Muscle of leg (tissue), 11 donors: ENCODE measurements around the gene CHMP1B. TPM values are rescaled to one million over a fixed set of nuclear protein-coding genes. Genes with fewer than 3 reads are reported as not detected.
A peak's percentile ranks its signal among the peaks of the same experiment; 100 is the strongest.
"Not testable (repeated sequence)": the region's sequence is repeated elsewhere in the genome, so short reads cannot be mapped to it uniquely, and the experiment has no call there.

ENCODE experiments used
- DNase-seq: peaks from one replicate; pipeline ENCODE4 v3.0.0; 2013
- H3K27ac ChIP-seq: one replicate; pipeline ENCODE4 v1.5.1; 2013; ENCODE audit warnings: mild to moderate bottlenecking, low read length, control low read depth
- H3K27me3 ChIP-seq: one replicate; pipeline ENCODE4 v1.6.1; 2013; ENCODE audit warnings: low read length; ENCODE audit not compliant: control insufficient read depth, insufficient read depth
- H3K36me3 ChIP-seq: one replicate; pipeline ENCODE4 v1.6.1; 2013; ENCODE audit warnings: low read length; ENCODE audit not compliant: control insufficient read depth, insufficient read depth
- H3K4me1 ChIP-seq: one replicate; pipeline ENCODE4 v1.6.1; 2013; ENCODE audit warnings: low read length; ENCODE audit not compliant: control insufficient read depth, insufficient read depth
- H3K4me3 ChIP-seq: one replicate; pipeline ENCODE4 v1.5.1; 2013; ENCODE audit warnings: low read length, control low read depth
- H3K9me3 ChIP-seq: replicated peaks from 2 replicates; pipeline ENCODE4 v1.6.1; 2013; ENCODE audit warnings: low read depth, low read length; ENCODE audit not compliant: control insufficient read depth
- WGBS: methylation state at CpG from one replicate; pipeline ENCODE4 v1.1.5; 2013; ENCODE audit warnings: missing lambda C conversion rate; ENCODE audit not compliant: insufficient coverage; 5-methylcytosine and 5-hydroxymethylcytosine counted together
- polyA plus RNA-seq, 8 donors: library from polyadenylated mRNA; unstranded; fragments of 120-200 nt; gene quantifications; one replicate each; pipeline versions ENCODE4 v1.2.1 to v1.2.3, GENCODE V29; 2013; ENCODE audit warnings: inconsistent platforms in 1 of 8, low replicate concordance in 1 of 8; ENCODE audit not compliant: insufficient read length in 8 of 8, insufficient read depth in 1 of 8
- total RNA-seq: library from RNA; stranded (reverse); fragments of 120-200 nt; gene quantifications from one replicate; pipeline ENCODE4 v1.2.4, GENCODE V29; 2013

Gene CHMP1B
- total and polyA plus RNA-seq, 9 donors: 19.3 to 28.2 (median 22.1) TPM

DNA sequence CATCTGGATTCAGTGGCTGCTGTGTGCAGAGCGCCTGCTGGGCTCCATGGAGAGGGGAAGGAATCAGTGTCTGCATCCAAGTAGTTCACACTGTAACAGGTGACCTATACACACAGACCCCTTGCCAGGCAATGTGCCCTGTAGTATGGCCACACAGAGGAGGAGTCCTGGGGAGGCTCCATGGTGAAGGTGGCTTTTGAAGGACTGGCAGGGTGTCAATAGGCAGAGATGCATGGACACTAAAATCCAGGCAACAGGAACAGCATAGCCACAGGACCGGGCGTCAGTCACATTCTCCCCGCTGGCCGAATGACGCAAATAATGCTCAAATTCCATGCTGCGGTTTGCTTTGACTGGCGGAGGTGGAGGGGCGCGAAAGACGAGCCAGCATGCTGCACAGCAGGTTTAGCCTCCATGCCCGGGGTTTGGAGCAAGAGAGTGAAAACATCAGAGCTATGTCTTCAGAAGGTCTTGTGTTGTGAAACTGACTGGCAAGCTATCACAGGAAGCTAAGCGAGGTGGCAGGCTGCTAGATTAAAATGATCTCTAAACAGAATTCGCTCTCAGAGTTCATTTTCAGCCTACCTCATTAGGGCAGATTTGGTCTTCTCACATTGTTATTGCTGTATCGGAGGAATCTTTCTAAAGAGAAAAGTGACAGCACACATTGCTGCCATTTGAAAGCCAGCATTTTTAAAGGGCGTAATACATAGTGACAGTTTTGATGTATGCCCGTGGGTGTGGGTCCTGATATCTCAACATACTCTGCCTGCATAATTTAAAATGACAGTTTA lies 1.2 kb upstream of the CHMP1B start:
- Histone ChIP-seq H3K9me3 (no peaks in the 10 kb centered on the region), H3K27me3 (peaks cover 2% of the 10 kb centered on the region), H3K4me3 (peak overlapping the region; percentile 79), H3K4me1 (peaks cover 13% of the 10 kb centered on the region), H3K36me3 (peaks cover 2% of the 10 kb centered on the region), H3K27ac (peak overlapping the region; percentile 96)
- DNase-seq: peak; percentile 74
- 38% methylated on average over 14 of the region's 17 CpGs for WGBS

DNA sequence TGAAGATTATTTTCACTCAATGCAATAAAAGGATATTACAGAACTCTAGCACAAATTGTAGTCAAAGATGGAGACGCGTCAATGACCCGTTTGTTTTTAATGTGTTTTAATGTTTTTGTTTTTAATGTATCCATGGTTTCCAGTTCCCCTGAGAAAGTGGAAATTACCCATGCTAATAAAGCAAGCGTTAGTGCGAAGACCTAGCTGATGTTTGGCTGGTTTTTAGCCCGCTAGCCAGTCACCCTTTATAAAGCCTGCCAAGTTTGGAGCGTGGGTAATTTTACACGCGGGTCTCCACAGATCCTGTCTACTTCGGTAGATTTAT lies 430 bp upstream of the CHMP1B start:
- Histone ChIP-seq H3K9me3 (no peaks in the 10 kb centered on the region), H3K36me3 (peaks cover 2% of the 10 kb centered on the region), H3K27me3 (peaks cover 2% of the 10 kb centered on the region), H3K27ac (peak overlapping the region; percentile 96), H3K4me3 (peak overlapping the region; percentile 79), H3K4me1 (peaks cover 13% of the 10 kb centered on the region)
- 0% methylated on average over 7 of the region's 10 CpGs for WGBS
- DNase-seq: peak; percentile 93

DNA sequence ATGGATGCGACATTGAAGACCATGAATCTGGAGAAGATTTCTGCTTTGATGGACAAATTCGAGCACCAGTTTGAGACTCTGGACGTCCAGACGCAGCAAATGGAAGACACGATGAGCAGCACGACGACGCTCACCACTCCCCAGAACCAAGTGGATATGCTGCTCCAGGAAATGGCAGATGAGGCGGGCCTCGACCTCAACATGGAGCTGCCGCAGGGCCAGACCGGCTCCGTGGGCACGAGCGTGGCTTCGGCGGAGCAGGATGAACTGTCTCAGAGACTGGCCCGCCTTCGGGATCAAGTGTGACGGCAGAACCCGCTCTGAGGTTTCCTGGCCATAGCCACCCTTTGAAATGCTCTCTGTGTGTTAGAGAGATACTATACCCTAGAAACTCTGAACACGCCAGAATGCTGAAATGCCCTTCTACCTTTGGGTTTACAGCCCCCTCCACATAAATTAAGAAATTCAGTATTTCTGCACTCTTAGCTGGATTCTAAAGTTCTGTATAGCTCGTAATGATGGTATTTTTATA lies 659 bp downstream of the CHMP1B start:
- Histone ChIP-seq H3K27me3 (peaks cover 2% of the 10 kb centered on the region), H3K9me3 (no peaks in the 10 kb centered on the region), H3K4me1 (peaks cover 13% of the 10 kb centered on the region), H3K36me3 (peaks cover 2% of the 10 kb centered on the region), H3K27ac (peak overlapping the region; percentile 96), H3K4me3 (peak overlapping the region; percentile 79)
- DNase-seq: peak; percentile 47
- 0% methylated on average over 16 of the region's 23 CpGs for WGBS

DNA sequence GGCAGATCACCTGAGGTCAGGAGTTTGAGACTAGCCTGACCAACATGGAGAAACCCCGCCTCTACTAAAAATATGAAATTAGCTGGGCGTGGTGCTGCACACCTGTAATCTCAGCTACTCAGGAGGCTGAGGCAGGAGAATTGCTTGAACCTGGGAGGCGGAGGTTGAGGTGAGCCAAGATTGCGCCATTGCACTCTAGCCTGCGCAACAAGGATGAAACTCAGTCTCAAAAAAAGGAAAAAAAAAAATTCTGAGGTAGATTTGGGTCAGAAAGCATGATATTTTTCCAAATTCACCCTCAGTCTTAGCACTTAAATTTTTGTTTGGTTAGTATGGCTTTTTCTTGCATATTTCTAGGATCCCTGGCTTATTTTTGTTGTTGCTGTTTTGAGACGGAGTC lies 3.3 kb downstream of the CHMP1B start:
- H3K4me1 ChIP-seq: peaks cover 14% of the 10 kb centered on the region
- DNase-seq, H3K27me3 ChIP-seq, H3K36me3 ChIP-seq, H3K9me3 ChIP-seq, H3K4me3 ChIP-seq, H3K27ac ChIP-seq: not testable (repeated sequence)
- WGBS: 96% methylated on average over 3 of the region's 6 CpGs

DNA sequence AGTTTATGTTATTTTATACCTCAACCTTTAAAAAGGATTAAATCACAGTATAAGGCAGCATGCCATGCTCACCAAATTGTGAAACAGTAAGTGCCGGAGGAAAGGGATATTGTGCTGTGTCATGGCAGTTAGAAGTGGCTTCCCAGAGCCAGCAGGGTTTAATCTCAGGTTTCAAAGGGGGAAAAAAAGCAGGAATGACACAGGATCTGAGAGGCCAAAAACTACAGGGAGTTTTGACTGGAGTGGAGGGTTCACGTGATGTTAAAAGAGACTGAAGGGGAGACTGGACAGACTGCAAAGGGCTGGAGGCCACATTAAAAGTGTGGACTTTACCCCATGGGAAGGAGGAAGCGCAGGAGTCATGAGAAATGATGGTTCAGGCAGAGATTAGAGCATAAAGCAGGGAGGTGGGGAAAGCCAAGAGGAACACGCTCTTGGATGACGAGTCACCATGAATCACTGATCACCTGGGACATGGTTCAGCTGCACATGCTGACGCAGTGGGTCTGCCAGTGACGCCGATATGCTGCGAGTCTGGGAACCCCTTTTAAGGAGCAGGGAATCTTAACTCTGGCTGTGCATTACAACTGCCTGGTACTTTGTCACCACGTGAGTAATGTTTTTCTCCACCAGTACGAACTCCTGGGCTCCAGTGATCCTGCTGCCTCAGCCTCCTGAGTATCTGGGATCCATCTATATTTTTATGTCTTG lies 6.1 kb downstream of the CHMP1B start:
- no peak overlapping the region for H3K27ac ChIP-seq
- WGBS: 6% methylated on average over 9 of the region's 11 CpGs
- H3K4me3 ChIP-seq: no peak overlapping the region
- peaks cover 6% of the 10 kb centered on the region for H3K4me1 ChIP-seq
- no peaks in the 10 kb centered on the region for H3K9me3 ChIP-seq
- no peaks in the 10 kb centered on the region for H3K27me3 ChIP-seq
- peak; percentile 44 for DNase-seq
- peaks cover 2% of the 10 kb centered on the region for H3K36me3 ChIP-seq

DNA sequence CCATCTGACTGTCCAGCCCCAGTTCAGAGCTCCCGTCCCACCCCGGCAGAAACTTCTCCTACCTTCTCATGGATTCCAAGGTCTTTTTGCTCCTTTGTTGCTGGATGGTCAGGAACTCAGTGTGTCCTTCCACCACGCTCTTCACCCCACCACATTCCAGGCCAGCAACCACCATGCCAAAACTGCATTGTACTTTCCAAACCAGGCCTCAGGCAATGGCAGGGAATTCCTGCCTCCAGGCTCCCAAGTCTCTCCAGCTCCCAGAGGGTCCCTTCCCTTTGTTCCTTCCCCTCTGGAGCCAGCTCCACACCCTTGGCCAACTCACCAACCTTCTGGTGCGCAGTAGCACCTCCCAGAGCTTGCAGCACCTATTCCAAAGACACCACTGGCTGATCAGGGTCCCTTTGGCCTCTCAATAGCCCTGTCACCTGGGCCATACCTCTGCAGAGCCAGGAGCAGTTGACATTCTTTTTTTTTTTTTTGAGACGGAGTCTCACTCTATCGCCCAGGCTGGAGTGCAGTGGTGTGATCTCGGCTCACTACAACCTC lies 8.1 kb downstream of the CHMP1B start:
- H3K9me3 ChIP-seq: no peaks in the 10 kb centered on the region
- H3K36me3 ChIP-seq: peaks cover 2% of the 10 kb centered on the region
- H3K4me3 ChIP-seq: no peak overlapping the region
- H3K4me1 ChIP-seq: peaks cover 3% of the 10 kb centered on the region
- DNase-seq: no peak
- H3K27me3 ChIP-seq: no peaks in the 10 kb centered on the region
- 91% methylated on average over 5 of the region's 7 CpGs for WGBS
- H3K27ac ChIP-seq: no peak overlapping the region

DNA sequence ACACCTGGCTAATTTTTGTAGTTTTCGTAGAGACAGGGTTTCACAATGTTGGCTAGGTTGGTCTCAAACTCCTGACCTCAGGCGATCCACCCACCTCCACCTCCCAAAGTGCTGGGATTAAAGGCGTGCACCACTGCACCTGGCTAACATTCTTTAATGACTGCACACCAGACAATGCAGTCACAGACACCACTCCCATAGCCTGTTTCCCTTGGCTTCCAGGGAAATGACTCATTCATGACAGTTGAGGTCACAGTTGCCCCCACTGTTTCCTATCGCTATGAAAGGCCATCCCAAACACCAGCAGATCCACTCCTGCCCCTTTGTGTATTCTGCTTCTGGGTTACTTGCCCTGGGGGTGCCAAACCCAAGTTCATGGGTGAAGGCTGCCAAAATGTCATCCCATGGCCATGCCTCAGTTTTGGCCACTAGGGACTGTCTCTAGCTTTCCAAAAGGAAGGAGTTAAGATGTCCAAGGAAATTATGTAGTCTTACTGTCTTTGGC lies 8.7 kb downstream of the CHMP1B start:
- H3K4me3 ChIP-seq: no peak overlapping the region
- no peak for DNase-seq
- H3K4me1 ChIP-seq: peaks cover 3% of the 10 kb centered on the region
- H3K9me3 ChIP-seq: no peaks in the 10 kb centered on the region
- no peaks in the 10 kb centered on the region for H3K27me3 ChIP-seq
- WGBS: 74% methylated on average over 4 of the region's 4 CpGs
- H3K36me3 ChIP-seq: no peaks in the 10 kb centered on the region
- H3K27ac ChIP-seq: no peak overlapping the region

DNA sequence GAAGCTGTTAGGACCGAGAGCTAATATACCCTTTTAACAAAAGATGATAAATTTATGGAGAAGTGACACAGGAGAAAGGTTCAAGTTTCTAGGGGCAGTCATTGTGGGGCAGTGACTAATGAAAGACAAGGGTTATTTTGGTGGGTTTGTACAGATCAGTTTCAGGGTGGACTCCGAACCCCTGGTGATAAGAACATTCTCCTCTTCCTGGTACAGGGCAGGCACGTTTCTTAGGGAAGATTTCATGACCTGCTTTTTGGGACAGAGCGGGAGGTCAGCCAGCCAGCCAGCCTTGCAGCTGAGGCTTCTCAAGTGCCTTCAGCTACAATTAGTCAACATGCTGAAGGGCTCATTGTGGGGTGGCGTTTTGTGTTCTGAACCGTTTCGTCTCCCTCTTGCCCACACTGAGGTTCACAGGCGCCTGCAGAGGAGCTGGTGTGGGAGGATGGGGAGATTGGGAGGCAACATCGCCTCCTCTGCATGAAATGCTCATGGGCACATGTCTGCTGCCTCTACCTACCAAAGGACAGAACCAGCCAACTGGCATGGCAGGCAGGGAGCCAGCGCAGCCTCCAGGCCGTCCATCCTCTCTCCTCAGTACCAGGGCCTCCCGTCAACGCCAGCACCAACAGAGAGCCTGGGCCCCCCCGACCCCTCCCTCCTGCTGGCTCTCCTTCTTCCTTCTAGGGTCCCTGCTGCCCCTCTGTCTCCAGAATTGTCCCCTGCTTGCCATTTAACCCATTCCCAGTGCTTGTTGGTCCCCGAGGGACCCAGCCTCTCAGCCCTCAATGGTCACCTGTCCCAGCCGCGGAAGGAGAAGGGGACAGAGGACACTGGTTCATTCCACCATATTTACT lies 9.6 kb downstream of the CHMP1B start:
- no peaks in the 10 kb centered on the region for H3K36me3 ChIP-seq
- DNase-seq: no peak
- no peaks in the 10 kb centered on the region for H3K27me3 ChIP-seq
- H3K27ac ChIP-seq: no peak overlapping the region
- H3K4me3 ChIP-seq: no peak overlapping the region
- no peaks in the 10 kb centered on the region for H3K9me3 ChIP-seq
- H3K4me1 ChIP-seq: peaks cover 3% of the 10 kb centered on the region
- WGBS: 84% methylated on average over 10 of the region's 17 CpGs

DNA sequence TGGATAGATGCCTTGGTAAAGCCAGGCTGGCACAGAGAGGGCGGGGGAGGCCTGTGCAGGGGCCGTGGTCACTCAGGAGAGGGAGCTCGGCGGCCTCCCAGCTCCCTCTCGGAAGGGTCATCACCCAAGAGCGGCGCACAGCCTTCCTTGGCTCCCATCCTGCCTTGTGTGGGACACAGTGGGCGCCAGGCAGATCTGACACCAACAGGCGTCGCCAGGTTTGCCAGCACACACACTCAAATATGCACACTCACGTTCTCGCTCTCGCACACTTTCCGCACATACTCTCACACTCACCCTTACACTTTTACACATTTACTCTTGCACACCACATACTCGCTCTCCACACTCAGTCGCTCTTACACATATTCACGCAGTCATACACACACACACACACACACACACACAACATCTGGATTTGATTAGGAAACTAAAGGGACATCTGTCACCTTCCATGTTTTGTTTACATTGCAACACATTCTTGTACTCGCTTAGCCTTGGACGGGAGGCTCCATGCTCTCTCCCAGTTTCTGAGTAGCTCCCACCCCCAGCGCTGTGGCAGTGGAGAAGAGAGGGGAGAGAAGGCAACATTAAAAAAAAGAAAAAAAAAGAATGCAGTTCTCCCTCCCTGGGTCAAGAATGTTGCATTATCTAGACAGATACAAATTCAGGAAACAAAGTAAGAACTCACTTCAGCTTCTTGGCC lies 10.5 kb downstream of the CHMP1B start:
- no peak overlapping the region for H3K4me3 ChIP-seq
- no peaks in the 10 kb centered on the region for H3K36me3 ChIP-seq
- WGBS: 86% methylated on average over 17 of the region's 20 CpGs
- no peaks in the 10 kb centered on the region for H3K9me3 ChIP-seq
- H3K27ac ChIP-seq: no peak overlapping the region
- peaks cover 3% of the 10 kb centered on the region for H3K4me1 ChIP-seq
- no peak for DNase-seq
- no peaks in the 10 kb centered on the region for H3K27me3 ChIP-seq
